CD4-positive, alpha-beta T cell treated with Interleukin-4 for 4 hours (primary cell): ENCODE data around the gene FBXW9.
A peak's percentile ranks its signal among the peaks of the same experiment; 100 is the strongest.
"Not testable (repeated sequence)": the region's sequence is repeated elsewhere in the genome, so short reads cannot be mapped to it uniquely, and the experiment has no call there.

Source experiments
- DNase-seq: peaks from one replicate; pipeline ENCODE4 v3.0.0-alpha.2; 2020

FBXW9 gene

DNA sequence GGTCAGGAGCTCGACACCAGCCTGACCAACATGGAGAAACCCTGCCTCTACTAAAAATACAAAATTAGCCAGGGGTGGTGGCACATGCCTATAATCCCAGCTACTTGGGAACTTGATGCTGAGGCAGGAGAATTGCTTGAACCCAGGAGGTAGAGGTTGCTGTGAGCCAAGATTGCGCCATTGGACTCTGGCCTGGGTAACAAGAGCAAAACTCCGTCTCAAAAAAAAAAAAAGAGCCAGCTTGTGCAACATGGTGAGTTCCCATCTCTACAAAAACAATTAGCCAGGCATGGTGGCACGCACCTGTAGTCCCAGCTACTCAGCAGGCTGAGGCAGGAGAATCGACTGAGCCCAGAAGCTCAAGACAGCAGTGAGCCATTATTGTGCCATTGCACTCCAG, 18.4 kb downstream of the FBXW9 start:
- DNase-seq, result not testable (repeated sequence)

DNA sequence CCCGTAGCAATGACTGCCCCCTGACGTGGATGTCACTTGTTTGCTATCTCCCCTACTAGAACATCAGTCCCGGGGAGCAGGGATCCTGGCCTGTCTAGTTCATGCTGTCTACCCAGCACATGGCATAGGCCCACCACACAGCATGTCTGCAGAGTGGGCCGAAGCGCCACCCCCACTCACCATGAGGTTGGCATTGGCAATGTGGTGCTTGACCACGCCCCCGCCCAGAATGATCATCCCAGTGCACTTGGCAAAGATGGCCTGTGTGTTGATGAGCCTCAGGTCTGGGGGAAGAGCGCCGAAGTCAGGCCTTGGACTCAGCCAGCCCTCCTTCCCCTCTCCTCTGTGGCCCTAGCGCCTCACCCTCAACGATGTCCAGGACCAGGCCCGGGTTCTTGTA, 19.5 kb downstream of the FBXW9 start:
- DNase-seq, result no peak

DNA sequence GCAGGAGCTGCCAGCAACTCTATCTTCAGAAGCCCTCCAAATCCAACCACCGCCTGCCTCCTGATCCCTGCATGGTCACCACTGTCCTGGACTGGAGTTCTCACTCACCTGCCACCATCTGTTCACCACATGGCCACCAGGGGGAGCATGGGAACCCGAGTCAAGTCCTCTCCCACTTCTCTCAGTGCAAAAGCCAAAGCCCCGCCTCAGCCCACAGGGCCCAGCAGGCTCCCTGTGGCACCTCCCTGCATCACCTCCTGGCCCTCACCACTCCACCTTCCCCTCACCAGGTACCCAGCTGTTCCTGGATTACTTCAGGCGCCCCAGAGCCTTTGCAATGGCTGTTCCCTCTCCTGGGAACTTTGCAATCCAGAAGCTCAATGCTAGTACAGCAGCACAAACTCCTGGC, 20.0 kb downstream of the FBXW9 start:
- peak; percentile 74 for DNase-seq

DNA sequence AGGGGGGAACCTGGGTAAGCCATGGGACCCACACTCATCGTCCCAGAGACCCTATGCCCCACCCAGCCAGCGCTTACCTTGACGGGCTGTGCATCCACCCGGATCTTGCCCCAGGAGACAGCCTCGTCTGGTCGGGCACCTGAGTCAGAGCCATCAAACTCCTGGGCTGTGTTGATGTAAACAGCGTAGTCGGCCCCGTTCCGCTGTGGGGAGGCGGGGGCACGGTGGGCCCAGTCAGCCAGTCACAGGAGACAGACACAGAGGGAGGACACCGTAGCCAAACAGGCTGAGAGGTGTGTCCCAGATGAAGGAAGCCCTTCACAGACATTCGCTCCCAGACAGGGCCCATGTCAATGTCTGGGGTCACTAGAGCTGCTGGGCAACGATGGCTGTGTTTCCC, 20.5 kb downstream of the FBXW9 start:
- no peak for DNase-seq

DNA sequence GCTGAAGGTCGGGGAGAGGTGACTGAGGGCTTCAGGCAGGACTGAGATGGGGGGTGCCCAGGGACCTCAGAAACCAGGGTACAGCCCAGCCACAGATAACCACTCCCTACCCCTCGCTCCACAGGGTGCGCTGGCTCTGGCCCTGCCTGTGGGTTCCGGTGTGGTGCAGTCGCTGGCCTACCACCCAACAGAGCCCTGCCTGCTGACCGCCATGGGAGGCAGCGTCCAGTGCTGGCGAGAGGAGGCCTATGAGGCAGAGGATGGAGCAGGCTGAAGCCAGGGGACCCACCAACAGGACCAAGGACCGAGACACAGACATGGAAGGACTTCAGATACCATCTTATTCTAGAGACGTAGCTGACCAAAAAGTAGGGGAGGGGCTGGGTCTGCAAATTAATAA, 21.0 kb downstream of the FBXW9 start:
- DNase-seq, result no peak

GRCh38 chr19:12672744-12673143, 23.7 kb downstream of the FBXW9 start:
- DNase-seq, result no peak

DNA sequence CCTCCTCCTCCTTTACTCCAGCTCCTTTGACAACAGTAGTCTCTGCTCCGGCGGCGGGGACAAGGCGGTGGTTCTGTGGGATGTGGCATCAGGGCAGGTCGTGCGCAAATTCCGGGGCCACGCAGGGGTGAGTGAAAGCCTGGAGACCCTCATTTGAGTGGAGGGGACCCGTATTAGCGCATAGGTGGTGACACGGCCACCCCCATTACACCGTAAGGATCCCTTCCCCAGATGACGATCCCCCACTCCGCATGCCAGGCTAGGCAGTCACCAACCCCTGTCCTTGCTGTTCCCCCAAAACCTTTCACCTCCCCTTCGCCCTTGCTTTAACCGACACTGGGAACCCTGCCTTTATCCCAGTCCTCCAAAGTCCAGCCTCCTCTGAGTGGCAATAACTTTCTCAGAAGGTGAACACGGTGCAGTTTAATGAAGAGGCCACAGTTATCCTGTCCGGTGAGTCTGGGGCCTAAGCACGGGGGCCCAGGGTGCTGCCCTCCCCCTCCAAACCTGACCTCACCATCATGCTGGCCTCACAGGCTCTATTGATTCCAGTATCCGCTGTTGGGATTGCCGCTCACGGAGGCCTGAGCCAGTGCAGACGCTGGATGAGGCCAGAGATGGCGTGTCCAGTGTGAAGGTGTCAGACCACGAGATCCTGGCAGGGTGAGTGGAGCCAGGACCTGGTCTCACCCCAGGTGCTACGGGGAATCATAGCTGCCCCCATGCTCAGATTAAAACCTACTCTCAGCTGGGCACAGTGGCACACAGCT, 26.1 kb downstream of the FBXW9 start:
- no peak for DNase-seq

DNA sequence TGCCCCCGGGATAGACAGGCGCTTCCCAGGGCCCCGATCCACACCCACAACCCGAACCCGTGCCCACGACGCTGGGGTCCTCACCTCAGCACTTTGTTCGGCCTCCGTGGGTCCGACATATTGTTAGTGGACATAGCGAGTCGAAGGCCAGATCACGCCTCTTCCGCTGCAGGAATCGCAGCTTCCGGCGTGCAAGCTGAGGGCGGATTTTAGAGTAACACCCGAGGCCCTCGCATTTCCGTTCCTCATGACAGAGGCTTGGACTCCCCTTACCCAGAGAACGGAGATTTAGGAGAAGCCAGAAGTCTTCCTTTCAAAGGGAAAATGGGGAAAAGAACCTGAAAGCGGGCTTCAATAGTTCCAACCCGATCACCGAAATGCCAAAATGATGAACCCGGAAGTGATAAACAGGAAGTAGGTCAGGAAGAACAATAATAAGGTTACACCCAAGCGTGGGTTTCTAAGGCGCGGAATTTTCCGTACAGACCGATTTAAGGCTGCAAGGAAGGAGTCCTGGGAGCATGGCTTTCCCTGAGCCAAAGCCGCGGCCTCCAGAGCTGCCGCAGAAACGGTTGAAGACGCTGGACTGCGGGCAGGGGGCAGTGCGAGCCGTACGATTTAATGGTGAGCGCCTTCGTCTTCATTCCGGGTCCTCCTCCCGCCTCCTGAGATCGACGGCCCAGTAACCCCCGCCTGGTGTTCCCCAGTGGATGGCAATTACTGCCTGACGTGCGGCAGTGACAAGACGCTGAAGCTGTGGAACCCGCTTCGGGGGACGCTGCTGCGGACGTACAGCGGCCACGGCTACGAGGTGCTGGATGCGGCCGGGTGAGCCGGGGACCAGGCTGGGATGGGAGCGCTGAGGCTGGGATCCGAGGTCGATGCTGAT, 26.9 kb downstream of the FBXW9 start:
- peak; percentile 67 for DNase-seq

- peak; percentile 60 for DNase-seq
These were observed 27.5 kb downstream of the FBXW9 start for GRCh38 chr19:12668932-12669269.

- no peak for DNase-seq
These were observed 28.1 kb downstream of the FBXW9 start for GRCh38 chr19:12668346-12668745.

GRCh38 chr19:12667731-12668302, 28.6 kb downstream of the FBXW9 start:
- DNase-seq, result no peak

- peak; percentile 66 for DNase-seq
These were observed 30.0 kb downstream of the FBXW9 start, which contains the start of the genes MAN2B1 and WDR83 for GRCh38 chr19:12666265-12667048. TSS of gene MAN2B1 (minus strand) at chr19:12666742. CDS start at chr19:12666701, 41 bp downstream. TSS of gene WDR83 (plus strand) at chr19:12666807. CDS start at chr19:12669791, 2,984 bp downstream.

DNA sequence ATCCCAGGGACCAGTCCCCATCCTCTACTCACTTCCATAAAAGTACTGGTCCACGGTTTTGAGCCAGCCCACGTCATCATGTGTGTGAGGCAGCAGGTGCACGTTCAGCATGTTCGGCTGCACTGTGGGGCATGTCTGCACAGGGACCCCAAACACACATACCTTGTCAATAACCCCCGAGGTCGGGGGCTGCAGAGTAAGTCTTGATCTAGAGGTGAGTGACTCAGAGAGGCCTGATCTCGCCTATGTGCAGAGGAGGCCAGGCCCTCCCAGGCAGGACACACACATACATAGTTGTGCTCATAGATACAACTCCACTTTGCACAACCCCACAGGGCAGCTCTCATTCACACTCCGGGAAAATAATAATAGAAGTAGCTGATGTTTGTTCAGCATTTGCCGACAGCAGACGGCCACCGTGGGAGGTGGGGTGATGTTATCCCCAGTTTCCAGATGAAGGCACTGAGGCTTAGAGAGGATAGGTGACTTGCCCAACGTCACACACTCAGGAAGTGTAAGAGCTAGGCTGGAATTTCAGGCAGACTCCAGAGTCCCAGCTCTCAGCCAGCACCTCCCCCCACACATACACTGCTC, 30.7 kb downstream of the FBXW9 start:
- no peak for DNase-seq

- peak; percentile 63 for DNase-seq
These were observed 31.2 kb downstream of the FBXW9 start for GRCh38 chr19:12665281-12665573.

- no peak for DNase-seq
These were observed 31.8 kb downstream of the FBXW9 start for GRCh38 chr19:12664406-12665280.

DNA sequence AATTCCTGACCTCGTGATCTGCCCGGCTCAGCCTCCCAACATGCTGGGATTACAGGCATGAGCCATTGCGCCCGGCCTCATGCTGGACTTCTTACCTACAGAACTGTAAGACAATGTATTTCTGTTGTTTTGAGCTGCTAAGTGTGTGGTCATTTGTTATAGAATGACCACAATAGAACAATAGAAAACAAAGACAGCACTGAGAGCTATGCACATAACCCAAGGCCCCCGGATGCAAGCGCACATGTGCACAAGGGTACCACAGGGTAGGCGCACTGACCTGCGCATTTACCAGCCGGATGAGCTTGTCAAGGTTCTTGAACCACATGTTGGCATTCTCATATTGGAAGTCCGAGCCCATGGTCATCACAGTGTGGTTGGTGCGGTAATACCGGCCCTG, 35.5 kb downstream of the FBXW9 start:
- DNase-seq, result no peak

- DNase-seq, result no peak
These were observed 38.5 kb downstream of the FBXW9 start for GRCh38 chr19:12657966-12658365.

GRCh38 chr19:12656899-12657571, 39.4 kb downstream of the FBXW9 start:
- DNase-seq, result no peak

GRCh38 chr19:12655546-12655945, 40.9 kb downstream of the FBXW9 start:
- DNase-seq, result no peak

- DNase-seq, result no peak
These were observed 44.2 kb downstream of the FBXW9 start for GRCh38 chr19:12652219-12652618.

DNA sequence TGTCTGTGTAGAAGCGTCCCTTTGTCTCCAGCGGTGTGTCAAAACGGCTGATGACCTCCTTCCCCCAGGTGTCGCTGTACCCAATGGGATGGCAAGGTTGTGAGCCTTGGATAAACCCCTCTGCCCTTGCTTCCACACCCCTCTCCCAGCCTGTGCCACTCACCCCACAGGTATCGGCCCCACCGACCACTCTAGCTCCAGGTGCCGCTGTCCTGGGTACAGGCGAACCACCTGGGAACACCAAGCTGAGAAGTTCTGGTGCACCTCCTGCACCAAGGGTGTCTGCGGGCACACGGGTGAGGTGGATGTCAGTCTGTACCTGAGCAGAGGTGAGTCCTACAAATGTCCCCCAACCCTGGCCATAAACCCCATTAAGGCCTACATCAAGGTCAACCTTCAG, 46.5 kb downstream of the FBXW9 start:
- DNase-seq, result no peak
